Measurements from ENCODE around the gene ARMC3. TPM values are rescaled to one million over a fixed set of nuclear protein-coding genes. Genes with fewer than 3 reads are reported as not detected.

The ARMC3 gene
- total and polyA plus RNA-seq, 2 experiments from 2014 or later, result 0.24 TPM; not detected in 1

- ATAC-seq, result no peak
- Mint-ChIP-seq H3K27me3 (ENCODE audit: insufficient read depth, low read depth, poor library complexity) (peaks cover 3% of the 10 kb centered on the region), H3K36me3 (ENCODE audit: low read depth) (no peaks in the 10 kb centered on the region), H3K4me1 (peaks cover 46% of the 10 kb centered on the region), H3K27ac (no peak overlapping the region), H3K9me3 (no peaks in the 10 kb centered on the region), H3K4me3 (no peak overlapping the region)
- H3K79me2 ChIP-seq (replicated peaks; ENCODE audit: insufficient read depth), result no peaks in the 10 kb centered on the region
- TF ChIP-seq STAT1 (IDR thresholded peaks at IDR 0.05; ENCODE audit: unreplicated experiment) (no peak), EZH2 (IDR thresholded peaks at IDR 0.05; ENCODE audit: low read depth, unreplicated experiment) (no peak), CTCF (conservative IDR thresholded peaks at IDR 0.05; ENCODE audit: low read depth in 2 of 2) (no peak), NANOG (IDR thresholded peaks at IDR 0.05; ENCODE audit: borderline replicate concordance) (no peak), ZNF462 (CRISPR knock-in tag; IDR thresholded peaks at IDR 0.05) (no peak), REST (IDR thresholded peaks at IDR 0.05; ENCODE audit: unreplicated experiment) (no peak), ZNF114 (CRISPR knock-in tag; IDR thresholded peaks at IDR 0.05) (no peak), ETS1 (IDR thresholded peaks at IDR 0.05) (no peak), ZNF331 (CRISPR knock-in tag; IDR thresholded peaks at IDR 0.05; ENCODE audit: low read depth) (no peak), EZH2phosphoT487 (IDR thresholded peaks at IDR 0.05; ENCODE audit: unreplicated experiment) (no peak), CREB1 (CRISPR knock-in tag; IDR thresholded peaks at IDR 0.05; ENCODE audit: low read depth) (no peak), POLR2AphosphoS5 (IDR thresholded peaks at IDR 0.05; ENCODE audit: low read depth) (no peak), JUNB (IDR thresholded peaks at IDR 0.05; ENCODE audit: unreplicated experiment) (no peak)
- H2AFZ ChIP-seq, result peak overlapping the region; percentile 64; the same call in 1 of the 2 replicates
- no peak for DNase-seq (ENCODE audit: low spot score)
- H3K36me3 ChIP-seq (ENCODE audit: insufficient read depth), result no peaks in the 10 kb centered on the region
- no peak overlapping the region for H3K27ac ChIP-seq (ENCODE audit: low read depth)
- no peak overlapping the region for H3K4me3 ChIP-seq
- peaks cover 41% of the 10 kb centered on the region for H3K4me1 ChIP-seq (ENCODE audit: insufficient read depth)
- peaks cover 24% of the 10 kb centered on the region for H3K9me2 ChIP-seq (ENCODE audit: insufficient read depth)
- H3K27me3 ChIP-seq (ENCODE audit: insufficient read depth), result no peaks in the 10 kb centered on the region
- H3F3A ChIP-seq (replicated peaks; ENCODE audit: low read depth), result no peaks in the 10 kb centered on the region
- H3K4me2 ChIP-seq, result no peak overlapping the region
- H4K20me1 ChIP-seq (replicated peaks; ENCODE audit: insufficient read depth), result no peaks in the 10 kb centered on the region
Measured at GRCh38 chr10:23051855-23052331, 124.0 kb downstream of the ARMC3 start.

Measured in GM23338 (cell line).